GM23338 (cell line): Measurements from ENCODE around the gene MED14. TPM values are rescaled to one million over a fixed set of nuclear protein-coding genes. Genes with fewer than 3 reads are reported as not detected.

ENCODE experiments used
- ATAC-seq: fragments of 200-7000 bp; cut with Tn5 transposase; 3 replicates; pipeline ENCODE4 v1.9.1; 2020
- DNase-seq: peaks from one replicate; pipeline ENCODE4 v3.0.0-alpha.2; 2015; ENCODE audit warnings: low spot score
- H2AFZ ChIP-seq: fragments of 200-600 bp; sonication (generic); 2 replicates; pipeline ENCODE4 v1.8.0; 2016; ENCODE audit warnings: antibody characterized with exemption, mild to moderate bottlenecking, moderate library complexity
- H3F3A ChIP-seq: fragments of 200-600 bp; sonication (generic); replicated peaks from 2 replicates; pipeline ENCODE4 v1.8.0; 2017; ENCODE audit warnings: antibody characterized with exemption, mixed run types, low read depth
- H3K27ac ChIP-seq: fragments of 200-600 bp; sonication (generic); 2 replicates; pipeline ENCODE4 v1.6.1; 2016; ENCODE audit warnings: low read depth
- H3K27me3 ChIP-seq: fragments of 200-600 bp; sonication (generic); 2 replicates; pipeline ENCODE4 v1.8.0; 2016; ENCODE audit warnings: mild to moderate bottlenecking, mixed run types, moderate library complexity; ENCODE audit not compliant: insufficient read depth
- H3K36me3 ChIP-seq: fragments of 200-600 bp; sonication (generic); 2 replicates; pipeline ENCODE4 v1.8.0; 2016; ENCODE audit warnings: mild to moderate bottlenecking; ENCODE audit not compliant: insufficient read depth
- H3K4me1 ChIP-seq: fragments of 200-600 bp; sonication (generic); 2 replicates; pipeline ENCODE4 v1.8.0; 2016; ENCODE audit warnings: mild to moderate bottlenecking, moderate library complexity; ENCODE audit not compliant: insufficient read depth
- H3K4me2 ChIP-seq: fragments of 200-600 bp; sonication (generic); 2 replicates; pipeline ENCODE4 v1.7.1; 2017; ENCODE audit warnings: mixed run types
- H3K4me3 ChIP-seq: fragments of 200-600 bp; sonication (generic); 2 replicates; pipeline ENCODE4 v1.6.1; 2016; ENCODE audit warnings: mixed run types
- H3K79me2 ChIP-seq: fragments of 200-600 bp; sonication (generic); replicated peaks from 2 replicates; pipeline ENCODE4 v1.8.0; 2017; ENCODE audit warnings: mild to moderate bottlenecking; ENCODE audit not compliant: insufficient read depth
- H3K9me2 ChIP-seq: fragments of 200-600 bp; sonication (generic); 2 replicates; pipeline ENCODE4 v1.8.0; 2017; ENCODE audit not compliant: insufficient read depth
- H4K20me1 ChIP-seq: fragments of 200-600 bp; sonication (generic); replicated peaks from 2 replicates; pipeline ENCODE4 v1.8.0; 2017; ENCODE audit warnings: mild to moderate bottlenecking; ENCODE audit not compliant: insufficient read depth
- H3K27ac Mint-ChIP-seq: 2 replicates; pipeline ENCODE4 v1.8.0; 2020; ENCODE audit warnings: inconsistent platforms, mild to moderate bottlenecking, moderate library complexity, mixed read lengths
- H3K27me3 Mint-ChIP-seq: 3 replicates; pipeline ENCODE4 v1.8.0; 2022; ENCODE audit warnings: low read depth, mild to moderate bottlenecking, moderate library complexity, mixed read lengths, inconsistent platforms; ENCODE audit not compliant: insufficient read depth, poor library complexity
- H3K36me3 Mint-ChIP-seq: 3 replicates; pipeline ENCODE4 v1.8.0; 2021; ENCODE audit warnings: low read depth, mild to moderate bottlenecking, inconsistent platforms, moderate library complexity, mixed read lengths
- H3K4me1 Mint-ChIP-seq: 3 replicates; pipeline ENCODE4 v1.8.0; 2020; ENCODE audit warnings: mild to moderate bottlenecking, inconsistent platforms, mixed read lengths
- H3K4me3 Mint-ChIP-seq: 3 replicates; pipeline ENCODE4 v1.8.0; 2021; ENCODE audit warnings: moderate library complexity, mild to moderate bottlenecking, inconsistent platforms, mixed read lengths
- H3K9me3 Mint-ChIP-seq: 3 replicates; pipeline ENCODE4 v1.8.0; 2020; ENCODE audit warnings: moderate library complexity, mild to moderate bottlenecking, inconsistent platforms, mixed read lengths
- EZH2phosphoT487 ChIP-seq: fragments of 200-600 bp; sonication (generic); IDR thresholded peaks from one replicate; pipeline ENCODE4 v1.8.1; 2018; ENCODE audit warnings: antibody characterized with exemption; ENCODE audit not compliant: unreplicated experiment
- JUNB ChIP-seq: IDR thresholded peaks from one replicate; pipeline ENCODE4 v1.6.1; 2016; ENCODE audit warnings: antibody characterized with exemption; ENCODE audit not compliant: unreplicated experiment
- NANOG ChIP-seq: IDR thresholded peaks from 2 replicates; pipeline ENCODE4 v1.6.1; 2016; ENCODE audit warnings: antibody characterized with exemption, borderline replicate concordance
- STAT1 ChIP-seq: IDR thresholded peaks from one replicate; pipeline ENCODE4 v1.6.1; 2016; ENCODE audit warnings: antibody characterized with exemption; ENCODE audit not compliant: unreplicated experiment
- polyA plus RNA-seq: library from polyadenylated mRNA; unstranded; fragments of >200 nt; fragmentation: Nextera tagmentation; extraction: Ambion mirVana; gene quantifications from 2 replicates; pipeline ENCODE4 v1.2.1, GENCODE V29; 2016
- total RNA-seq: library from RNA; depleted of rRNA; stranded (reverse); fragments of >200 nt; shearing (Covaris generic); gene quantifications from 2 replicates; pipeline ENCODE4 v1.2.3, GENCODE V29; 2014
- TF ChIP-seq, protein P1 (sequence below): IDR thresholded peaks from 2 replicates; pipeline ENCODE4 v1.6.1; 2016; ENCODE audit warnings: antibody characterized with exemption
- TF ChIP-seq, protein P2 (sequence below), 2 experiments: fragments of 200-600 bp in 1 of 2; sonication (generic) in 1 of 2; conservative IDR thresholded peaks; 2 replicates each; pipeline versions ENCODE4 v1.5.1 to v1.6.1; 2016 to 2017; ENCODE audit warnings: antibody characterized with exemption in 2 of 2, low read depth in 2 of 2, mild to moderate bottlenecking in 2 of 2, moderate library complexity in 1 of 2
- TF ChIP-seq, protein P3 (sequence below): IDR thresholded peaks from one replicate; pipeline ENCODE4 v1.6.1; 2018; ENCODE audit warnings: antibody characterized with exemption; ENCODE audit not compliant: unreplicated experiment

The MED14 gene
- total and polyA plus RNA-seq, 2 experiments from 2014 or later, result 29.8 to 99.3 TPM

DNA sequence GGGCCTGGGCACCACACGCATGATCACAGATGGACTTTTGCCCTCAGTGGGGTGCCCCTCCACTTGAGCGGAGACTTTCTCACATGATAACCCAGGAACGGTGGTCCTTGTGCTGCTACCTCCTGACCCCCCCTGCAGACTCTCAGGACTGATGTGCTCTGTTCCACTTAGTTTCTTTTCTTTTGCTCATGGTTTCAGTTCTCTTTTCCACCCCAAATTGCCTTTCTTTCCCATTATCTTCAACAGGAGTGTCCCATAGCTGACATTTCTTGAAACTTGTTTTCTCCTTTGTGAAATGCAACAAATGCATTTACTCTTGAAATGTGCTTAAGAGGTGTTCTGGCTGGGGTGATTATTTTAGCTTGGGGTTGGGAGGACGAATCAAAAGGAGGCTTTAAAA, 103.1 kb downstream of the MED14 start:
- peaks cover 43% of the 10 kb centered on the region for H3K36me3 Mint-ChIP-seq
- H3K4me2 ChIP-seq, result no peak overlapping the region
- no peaks in the 10 kb centered on the region for H3K79me2 ChIP-seq
- peaks cover 2% of the 10 kb centered on the region for H3K27me3 Mint-ChIP-seq
- no peaks in the 10 kb centered on the region for H3K4me1 Mint-ChIP-seq
- no peaks in the 10 kb centered on the region for H3F3A ChIP-seq
- no peaks in the 10 kb centered on the region for H3K9me3 Mint-ChIP-seq
- H3K27me3 ChIP-seq, result no peaks in the 10 kb centered on the region
- peaks cover 11% of the 10 kb centered on the region for H3K36me3 ChIP-seq
- no peak overlapping the region; the same call in 2 of the 3 replicates for H3K4me3 Mint-ChIP-seq
- H3K4me3 ChIP-seq, result no peak overlapping the region
- ATAC-seq (no peak), DNase-seq (no peak)
- H2AFZ ChIP-seq, result no peak overlapping the region
- no peak overlapping the region for H3K27ac Mint-ChIP-seq
- H4K20me1 ChIP-seq, result no peaks in the 10 kb centered on the region
- no peak for TF ChIP-seq NANOG
- TF ChIP-seq STAT1, result no peak
- TF ChIP-seq, protein P1, sequence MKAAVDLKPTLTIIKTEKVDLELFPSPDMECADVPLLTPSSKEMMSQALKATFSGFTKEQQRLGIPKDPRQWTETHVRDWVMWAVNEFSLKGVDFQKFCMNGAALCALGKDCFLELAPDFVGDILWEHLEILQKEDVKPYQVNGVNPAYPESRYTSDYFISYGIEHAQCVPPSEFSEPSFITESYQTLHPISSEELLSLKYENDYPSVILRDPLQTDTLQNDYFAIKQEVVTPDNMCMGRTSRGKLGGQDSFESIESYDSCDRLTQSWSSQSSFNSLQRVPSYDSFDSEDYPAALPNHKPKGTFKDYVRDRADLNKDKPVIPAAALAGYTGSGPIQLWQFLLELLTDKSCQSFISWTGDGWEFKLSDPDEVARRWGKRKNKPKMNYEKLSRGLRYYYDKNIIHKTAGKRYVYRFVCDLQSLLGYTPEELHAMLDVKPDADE, result no peak
- no peak overlapping the region for H3K27ac ChIP-seq
- H3K9me2 ChIP-seq, result no peaks in the 10 kb centered on the region
- H3K4me1 ChIP-seq, result no peaks in the 10 kb centered on the region

DNA sequence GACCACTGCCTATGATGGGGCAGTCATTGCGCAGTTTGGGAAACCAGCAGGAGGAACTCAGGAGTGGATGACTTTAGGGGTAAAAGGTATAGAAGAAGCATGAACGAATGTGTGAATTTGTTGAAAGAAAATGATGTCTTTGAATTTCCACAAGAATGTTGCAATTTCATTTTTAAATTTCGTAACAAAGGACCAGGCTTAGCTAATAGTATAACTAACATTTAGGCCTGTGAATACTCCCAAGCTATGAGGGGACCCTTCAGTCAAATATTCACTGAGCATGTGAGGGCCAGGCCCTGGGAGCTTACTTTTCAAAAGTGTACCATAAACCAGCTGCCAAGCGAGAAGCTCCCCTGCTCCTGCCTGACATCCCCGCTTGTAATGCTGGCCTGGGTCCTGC, 106.8 kb downstream of the MED14 start:
- Histone ChIP-seq H4K20me1 (no peaks in the 10 kb centered on the region), H3K27me3 (no peaks in the 10 kb centered on the region), H3K36me3 (peaks cover 5% of the 10 kb centered on the region; the same call in 1 of the 2 replicates), H3K4me3 (no peak overlapping the region), H3K9me2 (no peaks in the 10 kb centered on the region), H3F3A (no peaks in the 10 kb centered on the region), H3K4me2 (no peak overlapping the region), H2AFZ (no peak overlapping the region), H3K4me1 (no peaks in the 10 kb centered on the region), H3K27ac (no peak overlapping the region), H3K79me2 (no peaks in the 10 kb centered on the region)
- Mint-ChIP-seq H3K27me3 (peaks cover under 1% of the 10 kb centered on the region), H3K27ac (no peak overlapping the region), H3K4me3 (no peak overlapping the region), H3K4me1 (peaks cover 7% of the 10 kb centered on the region; the same call in 2 of the 3 replicates), H3K36me3 (peaks cover 18% of the 10 kb centered on the region), H3K9me3 (no peaks in the 10 kb centered on the region)
- no peak for DNase-seq
- ATAC-seq, result no peak
- TF ChIP-seq, protein P2, sequence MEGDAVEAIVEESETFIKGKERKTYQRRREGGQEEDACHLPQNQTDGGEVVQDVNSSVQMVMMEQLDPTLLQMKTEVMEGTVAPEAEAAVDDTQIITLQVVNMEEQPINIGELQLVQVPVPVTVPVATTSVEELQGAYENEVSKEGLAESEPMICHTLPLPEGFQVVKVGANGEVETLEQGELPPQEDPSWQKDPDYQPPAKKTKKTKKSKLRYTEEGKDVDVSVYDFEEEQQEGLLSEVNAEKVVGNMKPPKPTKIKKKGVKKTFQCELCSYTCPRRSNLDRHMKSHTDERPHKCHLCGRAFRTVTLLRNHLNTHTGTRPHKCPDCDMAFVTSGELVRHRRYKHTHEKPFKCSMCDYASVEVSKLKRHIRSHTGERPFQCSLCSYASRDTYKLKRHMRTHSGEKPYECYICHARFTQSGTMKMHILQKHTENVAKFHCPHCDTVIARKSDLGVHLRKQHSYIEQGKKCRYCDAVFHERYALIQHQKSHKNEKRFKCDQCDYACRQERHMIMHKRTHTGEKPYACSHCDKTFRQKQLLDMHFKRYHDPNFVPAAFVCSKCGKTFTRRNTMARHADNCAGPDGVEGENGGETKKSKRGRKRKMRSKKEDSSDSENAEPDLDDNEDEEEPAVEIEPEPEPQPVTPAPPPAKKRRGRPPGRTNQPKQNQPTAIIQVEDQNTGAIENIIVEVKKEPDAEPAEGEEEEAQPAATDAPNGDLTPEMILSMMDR (conservative IDR thresholded peaks at IDR 0.05; ENCODE audit: low read depth in 2 of 2), result no peak
- TF ChIP-seq, protein P3, sequence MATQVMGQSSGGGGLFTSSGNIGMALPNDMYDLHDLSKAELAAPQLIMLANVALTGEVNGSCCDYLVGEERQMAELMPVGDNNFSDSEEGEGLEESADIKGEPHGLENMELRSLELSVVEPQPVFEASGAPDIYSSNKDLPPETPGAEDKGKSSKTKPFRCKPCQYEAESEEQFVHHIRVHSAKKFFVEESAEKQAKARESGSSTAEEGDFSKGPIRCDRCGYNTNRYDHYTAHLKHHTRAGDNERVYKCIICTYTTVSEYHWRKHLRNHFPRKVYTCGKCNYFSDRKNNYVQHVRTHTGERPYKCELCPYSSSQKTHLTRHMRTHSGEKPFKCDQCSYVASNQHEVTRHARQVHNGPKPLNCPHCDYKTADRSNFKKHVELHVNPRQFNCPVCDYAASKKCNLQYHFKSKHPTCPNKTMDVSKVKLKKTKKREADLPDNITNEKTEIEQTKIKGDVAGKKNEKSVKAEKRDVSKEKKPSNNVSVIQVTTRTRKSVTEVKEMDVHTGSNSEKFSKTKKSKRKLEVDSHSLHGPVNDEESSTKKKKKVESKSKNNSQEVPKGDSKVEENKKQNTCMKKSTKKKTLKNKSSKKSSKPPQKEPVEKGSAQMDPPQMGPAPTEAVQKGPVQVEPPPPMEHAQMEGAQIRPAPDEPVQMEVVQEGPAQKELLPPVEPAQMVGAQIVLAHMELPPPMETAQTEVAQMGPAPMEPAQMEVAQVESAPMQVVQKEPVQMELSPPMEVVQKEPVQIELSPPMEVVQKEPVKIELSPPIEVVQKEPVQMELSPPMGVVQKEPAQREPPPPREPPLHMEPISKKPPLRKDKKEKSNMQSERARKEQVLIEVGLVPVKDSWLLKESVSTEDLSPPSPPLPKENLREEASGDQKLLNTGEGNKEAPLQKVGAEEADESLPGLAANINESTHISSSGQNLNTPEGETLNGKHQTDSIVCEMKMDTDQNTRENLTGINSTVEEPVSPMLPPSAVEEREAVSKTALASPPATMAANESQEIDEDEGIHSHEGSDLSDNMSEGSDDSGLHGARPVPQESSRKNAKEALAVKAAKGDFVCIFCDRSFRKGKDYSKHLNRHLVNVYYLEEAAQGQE, result no peak
- TF ChIP-seq NANOG (no peak), STAT1 (no peak), JUNB (no peak), EZH2phosphoT487 (no peak)
- TF ChIP-seq, protein P1, result no peak
